Left colon (tissue), 2 donors: ENCODE data around the gene GFPT2. TPM values are rescaled to one million over a fixed set of nuclear protein-coding genes. Genes with fewer than 3 reads are reported as not detected.
A peak's percentile ranks its signal among the peaks of the same experiment; 100 is the strongest.

Source experiments
- ATAC-seq: fragments of 200-7000 bp; cut with Tn5 transposase; one replicate; pipeline ENCODE4 v1.9.1; 2020; ENCODE audit warnings: mild to moderate bottlenecking, moderate library complexity
- DNase-seq, 2 donors: peaks; one replicate each; pipeline ENCODE4 v3.0.0-alpha.2; 2020
- intact Hi-C, 2 donors: fragments of 100-400 bp; cut with DNase I in 1 of 2; cut with micrococcal nuclease in 1 of 2; formaldehyde crosslinking; loops; one replicate each; pipeline versions ENCODE4 v1.11.2 to v1.14.0; 2022; cut with DNase I, micrococcal nuclease
- total RNA-seq, 2 donors: library from RNA; stranded (reverse); fragmentation: NEBNext Ultra II Directional; extraction: Animal tissue kit (Norgen Biotek cat#: 25700); gene quantifications; one replicate each; pipeline ENCODE4 v1.2.1, GENCODE V29; 2021
- donor health status: DM: no; HTN: no; CAD: no.
- donor health status: DM: yes; HTN: yes; CAD: no.

GFPT2 gene
- total RNA-seq, 2 donors from 2014 or later = 1.5 to 2.8 TPM

DNA sequence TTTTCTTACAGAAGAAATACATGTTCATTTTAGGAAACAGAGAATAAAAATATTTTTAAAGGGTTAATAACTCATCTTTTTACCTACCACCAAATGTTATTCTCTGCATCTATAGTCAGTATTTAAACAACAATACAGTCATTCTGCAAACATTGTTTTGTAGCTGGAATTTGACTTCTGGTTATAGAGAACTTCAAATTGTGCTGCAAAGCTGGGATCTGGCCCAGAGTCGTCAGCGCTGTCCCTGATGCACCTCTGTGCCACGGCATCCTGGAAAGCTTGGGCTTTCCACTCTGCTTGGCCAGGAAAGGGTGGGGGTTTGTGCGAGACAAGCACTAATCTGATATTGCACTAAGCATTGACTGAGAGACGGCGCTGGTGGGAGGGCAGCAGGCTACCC is 5.0 kb upstream of the GFPT2 start:
- intact Hi-C loops = no loop called here
- no peak for ATAC-seq

GRCh38 chr5:180354966-180355365 is 1.8 kb upstream of the GFPT2 start:
- ATAC-seq = no peak
- intact Hi-C loops = no loop called here
- DNase-seq = no peak

More for the DNA sequence above, 5.0 kb upstream of the GFPT2 start:
- no peak for DNase-seq

GRCh38 chr5:180353980-180354452 is 880 bp upstream of the GFPT2 start:
- ATAC-seq (no peak), DNase-seq (no peak)
- intact Hi-C loops = no loop called here

- ATAC-seq = peak; percentile 42
- DNase-seq = peak; percentile 27 to 33
These were observed 754 bp downstream of the GFPT2 start for GRCh38 chr5:180352116-180353047.

DNA sequence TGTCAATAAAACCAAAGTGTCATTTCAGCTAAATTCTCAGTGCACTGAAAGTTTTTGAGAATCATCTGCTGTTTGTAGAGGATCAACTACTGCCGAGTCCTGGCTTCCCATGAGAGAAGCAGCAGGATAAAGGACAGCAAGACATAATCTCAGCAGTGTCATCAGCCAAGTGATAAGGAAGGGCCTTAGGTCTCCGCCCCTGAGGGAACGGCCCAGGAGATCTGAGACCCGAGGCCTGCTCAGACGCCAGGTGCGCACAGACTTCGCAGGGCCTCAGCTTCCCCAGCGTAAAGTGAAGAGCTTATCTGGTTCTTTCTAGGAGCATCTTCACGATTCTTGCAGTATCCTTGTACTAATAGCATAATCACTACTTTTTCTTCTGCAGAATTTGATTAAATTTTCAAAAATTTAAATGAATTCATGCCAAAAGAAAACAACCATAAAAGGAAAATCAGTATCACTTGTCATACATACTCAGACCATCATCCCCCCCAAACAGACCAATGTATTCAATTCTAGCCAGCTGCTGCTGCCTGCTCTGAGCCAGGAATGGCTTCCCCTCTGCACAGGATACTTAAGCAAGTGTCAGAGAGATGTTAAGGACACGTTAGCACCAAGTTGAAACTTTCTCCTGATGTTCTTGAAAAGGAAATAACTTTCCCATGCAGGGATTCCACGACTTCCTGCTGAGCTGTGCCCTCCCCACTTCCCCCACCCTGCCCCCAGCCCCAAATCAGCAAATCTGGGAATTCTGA is 2.2 kb downstream of the GFPT2 start:
- ATAC-seq (no peak), DNase-seq (no peak)
- intact Hi-C loops = no loop called here

More at GRCh38 chr5:180352116-180353047, 754 bp downstream of the GFPT2 start:
- intact Hi-C loops = no loop called here

- no peak for DNase-seq
- ATAC-seq = no peak
- intact Hi-C loops = no loop called here
These were observed 2.8 kb downstream of the GFPT2 start for GRCh38 chr5:180350296-180350695.

DNA sequence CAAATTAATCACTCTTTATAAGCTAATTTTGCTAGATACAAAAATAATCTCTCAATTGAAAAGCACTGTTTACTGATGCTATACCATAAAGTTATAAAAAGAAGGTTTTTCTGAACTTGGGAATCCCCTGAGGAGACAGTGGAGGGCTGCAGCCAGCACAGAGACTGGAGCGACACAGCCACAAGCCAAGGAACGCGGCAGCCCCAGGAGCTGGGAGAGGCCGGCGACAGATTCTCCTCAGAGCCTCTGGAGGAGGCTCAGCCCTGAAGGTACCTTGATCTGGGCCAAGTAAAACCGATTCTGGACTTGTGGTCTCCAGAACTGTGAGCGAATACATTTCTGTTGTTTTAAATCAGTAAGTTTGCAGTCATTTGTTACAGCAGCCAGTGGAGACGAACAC is 3.7 kb downstream of the GFPT2 start:
- DNase-seq (no peak), ATAC-seq (no peak)
- intact Hi-C loops = no loop called here

DNA sequence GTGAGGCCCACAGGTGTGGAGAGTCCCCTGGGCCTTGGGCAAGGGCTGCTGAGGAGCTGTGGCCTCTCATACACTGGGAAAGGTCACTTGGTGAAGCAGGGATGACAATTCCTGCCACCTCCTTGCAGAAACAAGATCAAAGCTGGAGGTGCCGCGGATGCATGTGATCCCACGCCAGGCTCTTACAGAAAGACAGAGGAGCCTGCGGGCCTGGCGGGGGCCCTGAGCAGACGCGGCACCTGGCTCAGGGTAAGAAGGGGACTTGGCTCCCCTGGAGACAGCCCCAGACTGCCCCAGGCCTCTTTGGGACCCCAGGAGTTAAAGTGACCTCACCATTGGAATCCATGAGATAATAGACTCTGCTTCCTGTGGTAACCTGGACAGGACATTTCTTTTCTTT is 4.8 kb downstream of the GFPT2 start:
- no peak for DNase-seq
- intact Hi-C loops = no loop called here
- no peak for ATAC-seq

- intact Hi-C loops = no loop called here
- no peak for DNase-seq
- no peak for ATAC-seq
These were observed 5.4 kb downstream of the GFPT2 start for GRCh38 chr5:180347702-180348101.

- DNase-seq (no peak), ATAC-seq (no peak)
- intact Hi-C loops = no loop called here
These were observed 6.8 kb downstream of the GFPT2 start for GRCh38 chr5:180346358-180346757.

GRCh38 chr5:180345781-180346180 is 7.4 kb downstream of the GFPT2 start:
- intact Hi-C loops = no loop called here
- no peak for DNase-seq
- no peak for ATAC-seq

GRCh38 chr5:180345186-180345585 is 8.0 kb downstream of the GFPT2 start:
- ATAC-seq (no peak), DNase-seq (no peak)
- intact Hi-C loops = no loop called here

GRCh38 chr5:180344696-180344999 is 8.5 kb downstream of the GFPT2 start:
- intact Hi-C loops = no loop called here
- DNase-seq = no peak

GRCh38 chr5:180343831-180344695 is 9.1 kb downstream of the GFPT2 start:
- intact Hi-C loops = no loop called here
- peak; percentile 39 for ATAC-seq
- no peak for DNase-seq

More at GRCh38 chr5:180344696-180344999, 8.5 kb downstream of the GFPT2 start:
- ATAC-seq = no peak

GRCh38 chr5:180343110-180343830 is 9.9 kb downstream of the GFPT2 start:
- DNase-seq (no peak), ATAC-seq (no peak)
- intact Hi-C loops = no loop called here

GRCh38 chr5:180341595-180341994 is 11.5 kb downstream of the GFPT2 start:
- ATAC-seq = no peak
- DNase-seq = no peak

DNA sequence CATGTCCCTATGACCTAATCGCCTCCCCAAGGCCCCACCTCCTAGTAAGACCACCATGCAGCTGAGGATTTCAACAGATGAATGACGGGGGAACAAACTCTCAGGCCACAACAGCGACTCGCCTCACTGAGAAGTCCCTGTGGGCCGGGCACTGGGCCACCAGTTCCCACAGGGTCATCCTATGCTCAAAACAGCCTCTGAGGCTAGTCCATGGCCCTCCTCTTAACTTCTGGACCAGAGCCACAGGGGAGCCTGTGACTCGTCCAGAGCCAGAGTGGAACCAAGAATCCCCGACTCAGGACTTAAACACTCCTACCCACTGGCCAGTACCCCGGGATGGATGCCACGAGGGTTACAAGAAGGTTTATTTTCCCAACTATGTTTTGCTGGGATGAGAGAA is 12.3 kb downstream of the GFPT2 start:
- intact Hi-C loops = no loop called here
- ATAC-seq (no peak), DNase-seq (no peak)

More at GRCh38 chr5:180341595-180341994, 11.5 kb downstream of the GFPT2 start:
- intact Hi-C loops = no loop called here

- no peak for DNase-seq
- intact Hi-C loops = no loop called here
- ATAC-seq = no peak
These were observed 13.5 kb downstream of the GFPT2 start for GRCh38 chr5:180339583-180340183.
